ENCODE results near the gene JAK3.
"Not testable (repeated sequence)": the region's sequence is repeated elsewhere in the genome, so short reads cannot be mapped to it uniquely, and the experiment has no call there.

JAK3 gene

GRCh38 chr19:17807731-17808316, 40.0 kb downstream of the JAK3 start:
- no peak for FAIRE-seq
- DNase-seq (ENCODE audit: insufficient read length, low spot score): no peak

- DNase-seq (ENCODE audit: insufficient read length, low spot score) (no peak), FAIRE-seq (no peak)
Measured at GRCh38 chr19:17806945-17807344, 40.8 kb downstream of the JAK3 start.

GRCh38 chr19:17805427-17805826, 42.4 kb downstream of the JAK3 start:
- FAIRE-seq (no peak), DNase-seq (ENCODE audit: insufficient read length, low spot score) (no peak)

- no peak for DNase-seq (ENCODE audit: insufficient read length, low spot score)
- no peak for FAIRE-seq
Measured at GRCh38 chr19:17803264-17803896, 44.4 kb downstream of the JAK3 start.

- FAIRE-seq (no peak), DNase-seq (ENCODE audit: insufficient read length, low spot score) (no peak)
Measured at GRCh38 chr19:17802137-17802858, 45.5 kb downstream of the JAK3 start.

- FAIRE-seq; DNase-seq (ENCODE audit: insufficient read length, low spot score): not testable (repeated sequence)
Measured at GRCh38 chr19:17798599-17798998, 49.2 kb downstream of the JAK3 start.

GRCh38 chr19:17797424-17798201, 50.2 kb downstream of the JAK3 start:
- DNase-seq (ENCODE audit: insufficient read length, low spot score): no peak
- no peak for FAIRE-seq

GRCh38 chr19:17796838-17797423, 50.9 kb downstream of the JAK3 start:
- DNase-seq (ENCODE audit: insufficient read length, low spot score): no peak
- FAIRE-seq: no peak

GRCh38 chr19:17796013-17796837, 51.6 kb downstream of the JAK3 start:
- DNase-seq (ENCODE audit: insufficient read length, low spot score) (no peak), FAIRE-seq (no peak)

- FAIRE-seq (no peak), DNase-seq (ENCODE audit: insufficient read length, low spot score) (no peak)
Measured at GRCh38 chr19:17795495-17795856, 52.3 kb downstream of the JAK3 start.

GRCh38 chr19:17794731-17795494, 52.9 kb downstream of the JAK3 start, which contains the start of gene B3GNT3:
Gene B3GNT3 (plus strand): TSS chr19:17795138. CDS start chr19:17807808, 12,670 bp downstream.
- no peak for DNase-seq (ENCODE audit: insufficient read length, low spot score)

GRCh38 chr19:17794412-17794730, 53.4 kb downstream of the JAK3 start:
- DNase-seq (ENCODE audit: insufficient read length, low spot score): no peak
- no peak for FAIRE-seq

More at GRCh38 chr19:17794731-17795494, 52.9 kb downstream of the JAK3 start, which contains the start of gene B3GNT3:
- FAIRE-seq: no peak

- DNase-seq (ENCODE audit: insufficient read length, low spot score) (no peak), FAIRE-seq (no peak)
Measured at GRCh38 chr19:17790059-17790780, 57.6 kb downstream of the JAK3 start.

- DNase-seq (ENCODE audit: insufficient read length, low spot score) (no peak), FAIRE-seq (no peak)
Measured at GRCh38 chr19:17788632-17789031, 59.1 kb downstream of the JAK3 start.

- no peak for FAIRE-seq
- no peak for DNase-seq (ENCODE audit: insufficient read length, low spot score)
Measured at GRCh38 chr19:17787274-17787913, 60.4 kb downstream of the JAK3 start.

GRCh38 chr19:17784201-17785008, 63.4 kb downstream of the JAK3 start:
- FAIRE-seq (peak; percentile 93), DNase-seq (ENCODE audit: insufficient read length, low spot score) (peak; percentile 77)

- not testable (repeated sequence) for FAIRE-seq; DNase-seq (ENCODE audit: insufficient read length, low spot score)
Measured at GRCh38 chr19:17783721-17784120, 64.1 kb downstream of the JAK3 start.

Data from GM19239 (cell line).